Right renal cortex interstitium (tissue), 3 donors: ENCODE data around the gene PROSER3. TPM values are rescaled to one million over a fixed set of nuclear protein-coding genes. Genes with fewer than 3 reads are reported as not detected.

Experiments used
- DNase-seq, 3 donors: peaks; one replicate each; pipeline ENCODE4 v3.0.0-alpha.2; 2013; ENCODE audit warnings: low read depth in 3 of 3, low spot score in 2 of 3
- polyA plus RNA-seq, 3 donors: library from polyadenylated mRNA; unstranded; fragments of 120-200 nt; gene quantifications; one replicate each; pipeline ENCODE4 v1.2.1, GENCODE V29; 2013; ENCODE audit not compliant: insufficient read length in 3 of 3

The PROSER3 gene
- polyA plus RNA-seq, 3 donors: 12.9 to 14.7 (median 14.5) TPM

- no peak for DNase-seq
These were observed 20.8 kb upstream of the PROSER3 start for GRCh38 chr19:35736913-35737886.

- no peak for DNase-seq
These were observed 19.7 kb upstream of the PROSER3 start for GRCh38 chr19:35738021-35738886.

GRCh38 chr19:35738887-35739229 lies 19.1 kb upstream of the PROSER3 start:
- no peak for DNase-seq

GRCh38 chr19:35739275-35740107 lies 18.5 kb upstream of the PROSER3 start:
- DNase-seq: no peak

GRCh38 chr19:35740108-35740422 lies 17.9 kb upstream of the PROSER3 start:
- DNase-seq: no peak

- peak; percentile 90 to 97 (median 97) for DNase-seq
These were observed 17.4 kb upstream of the PROSER3 start for GRCh38 chr19:35740423-35741202.

- no peak for DNase-seq
These were observed 16.8 kb upstream of the PROSER3 start for GRCh38 chr19:35741203-35741515.

- DNase-seq: no peak
These were observed 15.8 kb upstream of the PROSER3 start, which contains the start of gene IGFLR1 for GRCh38 chr19:35742121-35742724. Gene IGFLR1 (minus strand): TSS chr19:35742452. CDS start chr19:35741180, 1,272 bp downstream.

- no peak for DNase-seq
These were observed 14.1 kb upstream of the PROSER3 start for GRCh38 chr19:35743640-35744429.

- DNase-seq: peak; percentile 88 to 95 (median 88)
These were observed 13.3 kb upstream of the PROSER3 start for GRCh38 chr19:35744430-35745327.

GRCh38 chr19:35745328-35746086 lies 12.5 kb upstream of the PROSER3 start, which contains the start of the genes PSENEN and U2AF1L4:
Gene PSENEN (plus strand): TSS chr19:35745651. CDS start chr19:35745931, 280 bp downstream.
Gene U2AF1L4 (minus strand): TSS chr19:35745418. CDS start chr19:35745391, 27 bp downstream.
- DNase-seq: peak; percentile 98 to 99 (median 99)

GRCh38 chr19:35746087-35746462 lies 11.9 kb upstream of the PROSER3 start:
- no peak for DNase-seq

- DNase-seq: no peak
These were observed 11.4 kb upstream of the PROSER3 start for GRCh38 chr19:35746531-35746930.

GRCh38 chr19:35748106-35749020 lies 9.6 kb upstream of the PROSER3 start, which contains the start of gene LIN37:
Gene LIN37 (plus strand): TSS chr19:35748576. CDS start chr19:35748725, 149 bp downstream.
- DNase-seq: peak; percentile 98 to 99 (median 99)

GRCh38 chr19:35750167-35750566 lies 7.8 kb upstream of the PROSER3 start:
- DNase-seq: no peak
